ENCODE measurements around the gene ATRNL1.

The ATRNL1 gene

GRCh38 chr10:115957012-115957399 lies 863.8 kb downstream of the ATRNL1 start:
- DNase-seq: no peak

- DNase-seq: no peak
Observed at GRCh38 chr10:115957786-115958442, 864.7 kb downstream of the ATRNL1 start.

DNA sequence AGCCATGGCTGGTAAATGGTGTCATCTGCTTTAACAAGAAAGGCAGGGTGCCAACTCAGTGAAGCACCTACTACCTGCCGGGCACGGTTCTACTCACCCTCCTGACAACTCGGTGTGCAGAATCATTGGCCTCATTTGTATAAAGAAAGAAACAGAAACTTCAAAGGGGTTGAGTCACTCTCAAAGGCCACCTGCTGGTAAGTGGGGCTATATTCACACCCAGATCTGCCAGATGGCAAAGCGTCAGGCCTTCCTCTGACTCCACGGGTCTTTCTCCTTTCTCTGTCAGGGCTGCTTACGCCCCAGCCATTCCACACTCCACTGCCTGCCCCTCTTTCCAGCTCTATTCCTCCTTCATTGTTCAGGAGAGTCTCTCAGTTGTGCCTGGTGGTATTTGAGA lies 870.7 kb downstream of the ATRNL1 start:
- no peak for DNase-seq

DNA sequence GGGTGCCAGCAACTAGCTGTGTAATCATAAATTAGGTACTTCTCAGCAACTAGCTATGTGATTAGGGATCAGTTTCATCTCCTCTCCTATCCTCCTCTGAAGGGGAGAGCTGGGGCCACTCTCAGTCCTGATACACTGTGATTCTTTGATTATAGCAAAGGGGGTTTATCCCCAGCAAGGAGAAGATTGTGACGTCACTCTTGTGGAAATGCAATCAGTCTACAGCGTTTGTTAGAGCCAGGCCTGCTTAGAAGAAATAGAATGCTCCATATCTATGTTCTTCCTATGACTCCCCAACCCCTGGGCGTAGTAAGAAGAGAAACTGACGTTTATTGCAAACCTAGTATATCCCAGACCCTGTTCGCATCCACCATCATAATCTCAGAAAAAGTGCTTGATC lies 871.7 kb downstream of the ATRNL1 start:
- DNase-seq: no peak

DNA sequence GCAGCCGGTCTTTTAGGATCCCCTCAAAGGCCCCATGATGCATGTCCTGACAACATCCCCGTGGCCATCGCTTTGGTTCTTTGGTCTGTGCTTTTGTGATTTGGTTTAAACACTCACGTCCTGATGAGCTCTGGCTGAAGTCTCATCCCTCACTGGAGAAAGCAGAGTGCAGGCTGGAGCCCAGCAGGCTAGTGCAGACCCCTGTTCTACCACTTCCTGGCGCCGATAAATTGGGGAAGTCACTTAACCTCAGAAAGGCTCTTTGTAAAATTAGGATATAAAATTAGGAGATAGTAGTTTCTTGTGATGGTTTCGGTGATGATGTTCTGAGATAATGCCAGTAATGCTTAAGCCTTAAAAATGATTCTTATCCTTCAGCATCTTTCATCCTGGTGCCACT lies 872.2 kb downstream of the ATRNL1 start:
- no peak for DNase-seq

DNA sequence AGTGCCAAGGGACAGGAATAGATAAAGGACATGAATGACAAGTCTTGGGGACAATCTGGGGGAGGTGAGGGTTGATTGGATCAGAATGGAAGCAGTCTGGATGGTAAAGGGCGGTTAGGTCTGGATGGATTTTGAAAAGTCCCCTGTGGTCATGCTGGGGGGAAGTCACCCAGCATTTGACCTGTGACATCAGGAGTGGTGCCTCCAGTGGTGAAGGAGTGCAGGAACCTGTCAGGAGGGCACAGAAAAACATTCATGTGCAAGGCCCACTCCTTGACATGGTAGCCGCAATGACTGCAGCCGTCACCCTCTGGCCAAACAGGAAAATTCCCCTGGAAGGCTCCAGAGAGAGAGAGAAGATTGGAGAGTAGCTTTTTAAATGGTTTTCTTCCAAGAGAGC lies 875.1 kb downstream of the ATRNL1 start:
- DNase-seq: no peak

- DNase-seq: no peak
Observed at GRCh38 chr10:115969591-115969990, 876.4 kb downstream of the ATRNL1 start.

GRCh38 chr10:115971921-115972320 lies 878.8 kb downstream of the ATRNL1 start:
- DNase-seq: no peak

DNA sequence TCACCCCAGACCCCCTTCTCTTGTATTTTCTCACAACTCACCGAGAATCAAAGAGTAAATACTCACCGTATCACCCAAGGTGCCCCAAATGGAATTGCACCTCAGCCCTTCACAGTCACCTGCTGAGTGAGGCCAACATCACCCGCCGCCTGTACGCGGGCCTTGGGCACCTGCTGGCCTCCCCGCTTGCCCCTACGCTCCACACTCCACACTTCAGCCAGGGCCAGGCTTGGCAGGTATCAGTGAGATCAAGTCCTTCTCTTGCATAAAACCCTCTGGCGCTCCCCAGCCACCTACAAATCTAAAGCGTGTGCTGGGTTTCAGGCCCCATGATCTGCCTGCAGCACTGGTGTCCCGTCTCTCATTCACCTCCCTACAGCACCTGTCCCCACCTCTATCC lies 879.3 kb downstream of the ATRNL1 start:
- DNase-seq: no peak

DNA sequence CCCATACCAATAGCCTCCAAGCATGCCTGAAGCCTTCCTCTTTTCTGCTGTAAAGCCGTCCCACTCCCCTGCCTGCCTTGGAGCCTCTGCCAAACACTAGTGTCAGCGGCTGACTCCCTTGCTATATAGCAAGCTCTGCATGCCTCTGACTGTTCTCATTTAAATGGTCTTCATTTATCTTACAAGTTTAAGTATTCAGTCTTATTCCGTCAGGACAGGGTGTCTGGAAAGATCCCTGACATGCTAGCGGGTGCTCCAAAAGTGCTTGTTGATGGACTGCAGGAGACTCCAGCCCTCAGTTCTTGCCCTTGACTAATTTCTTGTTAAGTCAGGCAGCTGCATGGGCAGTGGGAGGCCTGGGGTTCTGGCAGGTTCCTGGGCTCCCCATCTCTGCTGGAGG lies 881.2 kb downstream of the ATRNL1 start:
- DNase-seq: no peak

DNA sequence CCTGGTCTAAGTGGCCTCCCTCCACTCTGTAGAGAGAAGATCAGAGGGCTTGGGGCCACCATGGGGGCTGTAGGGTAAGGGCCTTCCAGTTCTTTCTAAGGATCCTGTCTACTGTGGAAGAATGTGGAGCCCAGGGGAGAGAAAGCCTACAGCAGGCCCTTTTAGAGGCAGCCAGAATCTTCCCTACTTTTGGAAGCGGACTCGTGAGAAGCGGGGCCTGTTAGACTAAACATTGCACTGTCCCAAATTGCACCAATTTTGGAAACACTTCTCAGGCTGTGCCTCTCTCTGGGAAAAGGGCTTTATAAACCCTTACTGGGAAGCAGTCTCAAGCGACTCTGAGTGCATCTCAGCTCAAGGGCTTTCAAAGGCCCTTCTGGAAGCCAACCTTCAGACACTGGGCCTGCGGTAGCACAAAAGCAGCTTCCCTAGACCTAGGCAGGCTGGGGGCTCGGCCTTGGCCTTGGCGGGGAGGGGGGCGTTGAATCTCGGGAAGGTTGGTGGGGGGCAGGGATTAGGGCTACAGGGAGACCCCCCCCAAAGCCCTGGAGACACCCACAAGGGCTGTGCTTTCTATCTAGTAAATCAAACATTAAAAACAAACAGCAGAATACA lies 881.8 kb downstream of the ATRNL1 start:
- DNase-seq: no peak

- no peak for DNase-seq
Observed at GRCh38 chr10:115975506-115975905, 882.3 kb downstream of the ATRNL1 start.

- no peak for DNase-seq
Observed at GRCh38 chr10:115976342-115976741, 883.2 kb downstream of the ATRNL1 start.

GRCh38 chr10:115977855-115978254 lies 884.7 kb downstream of the ATRNL1 start:
- no peak for DNase-seq

DNA sequence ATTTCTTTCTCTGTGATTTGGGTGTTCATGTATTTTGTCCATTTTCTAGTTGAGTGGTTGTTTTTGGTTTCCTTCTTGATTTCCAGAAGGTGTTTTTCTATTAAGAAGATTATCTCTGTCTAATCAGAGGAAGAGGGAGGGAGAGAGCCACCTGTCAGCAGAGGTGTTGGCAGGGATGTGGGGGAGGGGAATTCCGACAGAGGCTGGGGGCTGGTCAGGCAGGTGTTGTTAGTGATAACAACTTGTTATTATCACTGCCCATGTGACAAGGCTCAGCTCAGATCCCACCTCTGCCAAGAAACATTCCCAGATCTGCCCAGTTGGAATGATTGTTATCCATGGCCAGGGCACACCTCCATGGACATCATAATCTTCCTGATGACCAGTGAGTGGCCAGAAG lies 886.4 kb downstream of the ATRNL1 start:
- DNase-seq: no peak

DNA sequence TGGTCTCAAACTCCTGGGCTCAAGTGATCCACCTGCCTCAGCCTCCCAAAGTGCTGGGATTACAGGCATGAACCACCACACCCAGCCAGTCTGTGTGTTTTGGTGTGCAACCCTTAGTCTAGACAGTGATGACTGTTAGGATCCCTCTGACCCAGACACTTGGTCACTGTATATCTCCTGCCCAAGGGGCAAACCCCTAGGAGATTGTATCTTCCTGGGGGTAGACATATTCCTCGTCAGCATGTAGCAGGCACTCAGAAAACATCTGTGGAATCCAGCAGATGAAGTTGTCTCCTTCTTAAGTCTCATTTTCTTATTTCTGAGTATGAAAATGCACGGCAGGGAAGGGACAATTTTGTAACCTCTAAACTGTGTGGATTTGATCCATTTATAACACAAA lies 887.3 kb downstream of the ATRNL1 start:
- DNase-seq: no peak

GRCh38 chr10:115981081-115981480 lies 887.9 kb downstream of the ATRNL1 start:
- no peak for DNase-seq

GRCh38 chr10:115982076-115982475 lies 888.9 kb downstream of the ATRNL1 start:
- no peak for DNase-seq

GRCh38 chr10:115982526-115982925 lies 889.4 kb downstream of the ATRNL1 start:
- no peak for DNase-seq

GRCh38 chr10:115985786-115986185 lies 892.6 kb downstream of the ATRNL1 start:
- DNase-seq: no peak

DNA sequence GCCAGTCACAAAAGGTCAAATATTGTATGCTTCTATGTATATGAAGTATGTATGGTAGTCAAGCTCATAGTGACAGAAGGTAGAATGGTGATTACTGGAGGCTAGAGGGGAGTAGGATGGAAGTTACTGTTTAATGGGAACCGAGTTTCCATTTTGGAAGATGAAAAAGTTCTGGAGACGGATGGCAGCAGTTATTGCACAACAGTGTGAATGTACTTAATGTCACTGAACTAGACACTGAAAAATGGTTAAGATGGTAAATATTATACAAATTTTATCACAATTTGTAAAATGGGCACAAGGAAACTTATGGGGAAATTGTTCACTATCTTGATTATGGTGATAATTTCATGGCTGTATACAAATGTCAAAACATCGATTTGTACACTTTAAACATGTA lies 895.2 kb downstream of the ATRNL1 start:
- no peak for DNase-seq

GRCh38 chr10:115989621-115990020 lies 896.5 kb downstream of the ATRNL1 start:
- DNase-seq: no peak

DNA sequence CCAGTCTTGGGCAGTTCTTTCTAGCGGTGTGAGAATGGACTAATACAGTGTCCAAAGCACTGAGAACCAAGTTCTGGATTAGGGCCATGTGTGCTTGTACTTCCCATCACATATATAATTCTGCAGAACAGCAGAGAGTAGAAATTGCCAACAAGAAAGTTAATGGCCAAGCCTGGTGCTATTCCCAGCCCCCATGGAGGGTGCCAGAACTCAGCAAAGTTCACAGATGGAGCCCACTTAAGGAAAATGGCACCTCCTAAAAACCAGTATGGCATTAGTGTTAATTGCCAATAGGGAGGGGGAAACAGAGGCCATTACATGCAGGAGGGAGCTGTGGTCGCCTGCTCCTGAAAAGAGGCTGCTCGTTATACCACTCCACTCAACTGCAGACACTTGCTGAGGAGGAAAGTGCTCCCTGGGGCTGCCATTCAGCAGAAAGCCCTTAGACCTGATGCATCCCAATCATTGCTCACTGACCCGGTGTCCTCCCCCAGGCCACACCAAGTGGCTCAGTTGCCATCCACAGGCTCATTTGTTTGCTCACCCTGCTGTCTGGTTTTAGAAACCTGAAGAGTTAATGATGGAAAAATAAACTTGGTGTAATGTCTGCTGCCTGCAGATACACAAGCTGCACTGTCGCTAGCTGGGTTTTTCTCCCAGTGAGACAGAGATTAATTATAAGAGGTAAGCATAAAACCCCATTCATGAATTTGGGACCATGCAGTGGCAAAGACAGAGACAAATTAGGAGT lies 899.2 kb downstream of the ATRNL1 start:
- no peak for DNase-seq

DNA sequence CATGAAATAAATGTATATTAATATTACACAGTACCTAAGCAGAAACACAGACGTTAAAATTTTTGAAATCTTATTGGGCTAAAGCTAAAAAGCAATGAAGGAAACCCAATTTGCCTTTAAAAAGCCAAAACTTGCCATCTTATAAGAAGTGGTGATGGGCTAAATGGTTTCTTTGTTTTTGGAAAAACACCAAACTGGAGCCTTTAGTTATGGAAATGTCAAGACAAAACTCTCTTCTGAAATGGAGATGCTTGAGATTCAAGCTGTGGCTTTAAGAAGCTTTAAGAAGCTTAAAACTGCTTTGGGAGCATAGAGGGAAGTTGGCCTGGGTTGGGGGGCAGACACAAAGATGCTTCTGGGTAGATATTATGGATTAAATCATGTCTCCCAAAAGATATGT lies 902.9 kb downstream of the ATRNL1 start:
- no peak for DNase-seq
